B cell (primary cell): Measurements from ENCODE around the gene MAMLD1. TPM values are rescaled to one million over a fixed set of nuclear protein-coding genes. Genes with fewer than 3 reads are reported as not detected.

Experiments
- ATAC-seq: fragments of 200-7000 bp; cut with Tn5 transposase; one replicate; pipeline ENCODE4 v1.10.0; 2021; ENCODE audit warnings: low read depth, mild to moderate bottlenecking, moderate number of reproducible peaks, moderate library complexity
- CTCF ChIA-PET: fragments of 350-600 bp; sonication (Branson Sonifier 250); formaldehyde crosslinking; loops from one replicate; lab custom pipeline; 2021; ENCODE audit warnings: antibody characterized with exemption, inconsistent platforms; lab: Charles Lee
- POLR2A ChIA-PET: fragments of 350-600 bp; sonication (Branson Sonifier 250); formaldehyde crosslinking; loops from one replicate; lab custom pipeline; 2021; ENCODE audit warnings: antibody characterized with exemption; lab: Charles Lee
- DNase-seq: peaks from one replicate; pipeline ENCODE4 v3.0.0; 2013
- H2AFZ ChIP-seq: 2 replicates; pipeline ENCODE4 v1.6.1; 2012; ENCODE audit warnings: mild to moderate bottlenecking, low read depth, low read length; ENCODE audit not compliant: insufficient read depth, poor library complexity, severe bottlenecking
- H3K27ac ChIP-seq, 2 donors: 1 replicate in 1 of 2; 2 replicates in 1 of 2; pipeline ENCODE4 v1.5.1; 2012 to 2013; ENCODE audit warnings: low read length in 2 of 2, mild to moderate bottlenecking in 2 of 2, moderate library complexity in 1 of 2
- H3K27me3 ChIP-seq, 4 experiments: fragments of 200-600 bp in 1 of 4; sonication (generic) in 1 of 4; replicated peaks in 1 of 4; 1 replicate in 2 of 4; 2 replicates in 2 of 4; pipeline versions ENCODE4 v1.6.1 to v1.7.0; 2013 to 2016; ENCODE audit warnings: low read length in 3 of 4, mild to moderate bottlenecking in 2 of 4, mixed read lengths in 1 of 4, moderate library complexity in 1 of 4; ENCODE audit not compliant: insufficient read depth in 4 of 4, control insufficient read depth in 3 of 4; ENCODE audit errors: control extremely low read depth in 1 of 4
- H3K36me3 ChIP-seq, 2 experiments: replicated peaks in 1 of 2; 1 replicate in 1 of 2; 2 replicates in 1 of 2; pipeline versions ENCODE4 v1.6.1 to v1.7.1; 2013; ENCODE audit warnings: low read length in 1 of 2; ENCODE audit not compliant: insufficient read depth in 2 of 2, control insufficient read depth in 1 of 2; ENCODE audit errors: control extremely low read depth in 1 of 2, extremely low read depth in 1 of 2
- H3K4me1 ChIP-seq, 2 donors: fragments of 200-600 bp in 1 of 2; sonication (generic) in 1 of 2; 1 replicate in 1 of 2; 2 replicates in 1 of 2; pipeline versions ENCODE4 v1.5.1 to v1.6.1; 2013 to 2017; ENCODE audit warnings: low read length in 2 of 2; ENCODE audit not compliant: control insufficient read depth in 2 of 2, insufficient read depth in 2 of 2
- H3K4me2 ChIP-seq: replicated peaks from 2 replicates; pipeline ENCODE3; 2012; ENCODE audit warnings: mild to moderate bottlenecking, low read depth, low read length; ENCODE audit not compliant: poor library complexity, severe bottlenecking
- H3K4me3 ChIP-seq, 5 experiments: fragments of 200-600 bp in 1 of 5; sonication (generic) in 1 of 5; 1 replicate in 3 of 5; 2 replicates in 2 of 5; pipeline versions ENCODE4 v1.5.1 to v1.7.0; 2011 to 2016; ENCODE audit warnings: low read length in 4 of 5, mild to moderate bottlenecking in 4 of 5, low read depth in 2 of 5, control low read depth in 1 of 5, moderate library complexity in 1 of 5; ENCODE audit not compliant: insufficient read depth in 1 of 5; ENCODE audit errors: control extremely low read depth in 1 of 5, extremely low read depth in 1 of 5
- H3K79me2 ChIP-seq: fragments of 200-600 bp; sonication (generic); one replicate; pipeline ENCODE4 v1.6.0; 2016; ENCODE audit warnings: low read length; ENCODE audit not compliant: control insufficient read depth, insufficient read depth
- H3K9ac ChIP-seq: fragments of 200-600 bp; sonication (generic); 2 replicates; pipeline ENCODE4 v1.6.1; 2017; ENCODE audit warnings: mild to moderate bottlenecking, low read length, moderate library complexity
- H3K9me3 ChIP-seq, 3 donors: one replicate each; pipeline versions ENCODE4 v1.6.1 to v1.7.1; 2013; ENCODE audit warnings: low read length in 2 of 3; ENCODE audit not compliant: control insufficient read depth in 2 of 3, insufficient read depth in 1 of 3; ENCODE audit errors: control extremely low read depth in 1 of 3
- H4K20me1 ChIP-seq: 2 replicates; pipeline ENCODE4 v1.6.0; 2012; ENCODE audit warnings: mild to moderate bottlenecking, low read length; ENCODE audit not compliant: insufficient read depth, control insufficient read depth, poor library complexity, severe bottlenecking
- H3K27ac Mint-ChIP-seq: one replicate; pipeline ENCODE4 v1.8.0; 2021; ENCODE audit warnings: mixed read lengths
- H3K27me3 Mint-ChIP-seq: one replicate; pipeline ENCODE4 v1.8.0; 2021; ENCODE audit warnings: mixed read lengths
- H3K4me1 Mint-ChIP-seq: one replicate; pipeline ENCODE4 v1.8.0; 2021; ENCODE audit warnings: mixed read lengths
- H3K4me3 Mint-ChIP-seq: one replicate; pipeline ENCODE4 v1.8.0; 2021; ENCODE audit warnings: mixed read lengths
- H3K9me3 Mint-ChIP-seq: one replicate; pipeline ENCODE4 v1.8.0; 2022; ENCODE audit warnings: mixed read lengths; ENCODE audit not compliant: insufficient read depth
- EZH2 ChIP-seq: IDR thresholded peaks from 2 replicates; pipeline ENCODE4 v1.6.1; 2012; ENCODE audit warnings: borderline replicate concordance, low read depth, mild to moderate bottlenecking, moderate library complexity, low read length; ENCODE audit not compliant: insufficient read depth, poor library complexity, severe bottlenecking
- WGBS: methylation state at CpG from one replicate; pipeline ENCODE4 v1.1.5; 2013; ENCODE audit warnings: missing lambda C conversion rate; ENCODE audit not compliant: insufficient coverage; 5-methylcytosine and 5-hydroxymethylcytosine counted together
- intact Hi-C: fragments of 100-400 bp; cut with micrococcal nuclease; formaldehyde crosslinking; loops from one replicate; pipeline ENCODE4 v1.10.0; 2022
- polyA plus RNA-seq: library from polyadenylated mRNA; depleted of rRNA; stranded (reverse); fragments of >200 nt; gene quantifications from 2 replicates; pipeline ENCODE4 v1.2.3, GENCODE V29; 2012
- total RNA-seq, 2 donors: library from RNA; stranded (reverse); fragments of 120-200 nt in 1 of 2; gene quantifications; 1 replicate in 1 of 2; 2 replicates in 1 of 2; pipeline versions ENCODE4 v1.2.3 to v1.2.4, GENCODE V29; 2013 to 2022
- TF ChIP-seq, protein P1 (sequence below): fragments of 200-600 bp; IDR thresholded peaks from one replicate; pipeline ENCODE4 v1.8.0; 2022; ENCODE audit warnings: antibody characterized with exemption, mild to moderate bottlenecking

Gene MAMLD1
- total and polyA plus RNA-seq, 2 donors (not counting 1 experiment from before 2014, with no cell fraction given), result 1.4 to 1.9 TPM

DNA sequence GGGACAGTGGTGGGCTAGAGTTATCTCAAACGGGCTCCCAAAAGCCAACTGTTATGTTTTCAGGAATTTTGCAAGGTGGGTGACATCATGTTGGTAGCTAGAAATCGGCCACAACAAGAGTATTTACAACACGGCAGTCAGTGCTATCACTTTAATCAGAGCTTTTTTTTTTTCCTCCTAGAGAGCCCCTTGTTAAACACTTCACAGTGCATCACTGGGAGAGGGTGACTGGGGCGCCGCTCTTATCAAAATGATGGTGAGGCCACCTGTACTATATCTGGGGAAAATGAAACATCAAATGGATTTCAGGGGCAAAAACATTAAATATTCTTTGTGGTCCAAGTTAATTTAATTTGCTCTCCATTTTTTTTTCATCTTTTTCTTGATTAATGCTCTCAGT is 44.9 kb downstream of the MAMLD1 start:
- H3K36me3 ChIP-seq, result no peaks in the 10 kb centered on the region
- no peaks in the 10 kb centered on the region for H4K20me1 ChIP-seq
- no peaks in the 10 kb centered on the region for H3K9me3 Mint-ChIP-seq
- H3K9me3 ChIP-seq, result no peaks in the 10 kb centered on the region
- 80% methylated on average over 1 of the region's 5 CpGs for WGBS
- POLR2A ChIA-PET, result no interaction called here
- H3K4me3 Mint-ChIP-seq, result no peak overlapping the region
- CTCF ChIA-PET, result no interaction called here
- no peak overlapping the region for H3K27ac ChIP-seq
- peaks cover under 1% of the 10 kb centered on the region for H3K27me3 Mint-ChIP-seq
- H3K4me3 ChIP-seq, result no peak overlapping the region
- no peak overlapping the region for H3K9ac ChIP-seq
- H3K27me3 ChIP-seq, result no peaks in the 10 kb centered on the region
- no peak overlapping the region for H3K27ac Mint-ChIP-seq
- no peak overlapping the region for H3K4me2 ChIP-seq
- ATAC-seq, result no peak
- intact Hi-C loops, result no loop called here
- H2AFZ ChIP-seq, result no peak overlapping the region
- no peaks in the 10 kb centered on the region for H3K4me1 Mint-ChIP-seq
- no peaks in the 10 kb centered on the region for H3K4me1 ChIP-seq
- TF ChIP-seq EZH2, result no peak
- TF ChIP-seq, protein P1, sequence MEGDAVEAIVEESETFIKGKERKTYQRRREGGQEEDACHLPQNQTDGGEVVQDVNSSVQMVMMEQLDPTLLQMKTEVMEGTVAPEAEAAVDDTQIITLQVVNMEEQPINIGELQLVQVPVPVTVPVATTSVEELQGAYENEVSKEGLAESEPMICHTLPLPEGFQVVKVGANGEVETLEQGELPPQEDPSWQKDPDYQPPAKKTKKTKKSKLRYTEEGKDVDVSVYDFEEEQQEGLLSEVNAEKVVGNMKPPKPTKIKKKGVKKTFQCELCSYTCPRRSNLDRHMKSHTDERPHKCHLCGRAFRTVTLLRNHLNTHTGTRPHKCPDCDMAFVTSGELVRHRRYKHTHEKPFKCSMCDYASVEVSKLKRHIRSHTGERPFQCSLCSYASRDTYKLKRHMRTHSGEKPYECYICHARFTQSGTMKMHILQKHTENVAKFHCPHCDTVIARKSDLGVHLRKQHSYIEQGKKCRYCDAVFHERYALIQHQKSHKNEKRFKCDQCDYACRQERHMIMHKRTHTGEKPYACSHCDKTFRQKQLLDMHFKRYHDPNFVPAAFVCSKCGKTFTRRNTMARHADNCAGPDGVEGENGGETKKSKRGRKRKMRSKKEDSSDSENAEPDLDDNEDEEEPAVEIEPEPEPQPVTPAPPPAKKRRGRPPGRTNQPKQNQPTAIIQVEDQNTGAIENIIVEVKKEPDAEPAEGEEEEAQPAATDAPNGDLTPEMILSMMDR, result no peak
- no peaks in the 10 kb centered on the region for H3K79me2 ChIP-seq
- DNase-seq, result no peak

DNA sequence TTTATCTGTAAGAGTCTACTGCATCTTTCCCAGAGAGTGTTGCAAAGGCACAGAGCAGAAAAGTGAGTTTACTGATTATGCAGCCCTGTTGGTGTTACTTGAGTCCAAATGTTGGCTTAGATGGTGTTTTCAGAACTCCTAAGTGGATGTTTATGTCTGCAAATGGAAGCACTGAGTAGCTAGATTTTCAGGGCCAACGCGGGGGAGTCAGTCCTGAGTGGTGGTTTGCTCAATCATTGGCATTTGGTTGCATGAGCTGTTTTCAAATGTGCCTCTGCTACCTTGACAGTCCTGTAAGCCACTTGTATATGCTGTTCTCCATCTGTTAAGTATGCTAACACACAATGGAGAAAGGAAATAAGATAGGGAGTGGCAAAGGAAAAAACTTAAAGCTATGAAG is 45.4 kb downstream of the MAMLD1 start:
- no peaks in the 10 kb centered on the region for H3K9me3 ChIP-seq
- TF ChIP-seq, protein P1, result no peak
- TF ChIP-seq EZH2, result no peak
- H3K9ac ChIP-seq, result no peak overlapping the region
- H3K4me1 Mint-ChIP-seq, result no peaks in the 10 kb centered on the region
- no peak overlapping the region for H3K27ac Mint-ChIP-seq
- H3K9me3 Mint-ChIP-seq, result no peaks in the 10 kb centered on the region
- WGBS, result no CpG with 5 or more reads among the region's 2 CpGs
- intact Hi-C loops, result no loop called here
- no peak overlapping the region for H3K27ac ChIP-seq
- no peak overlapping the region for H2AFZ ChIP-seq
- H3K36me3 ChIP-seq, result no peaks in the 10 kb centered on the region
- no peak overlapping the region for H3K4me2 ChIP-seq
- CTCF ChIA-PET, result no interaction called here
- H3K4me1 ChIP-seq, result no peaks in the 10 kb centered on the region
- no peaks in the 10 kb centered on the region for H3K27me3 ChIP-seq
- no peak overlapping the region for H3K4me3 Mint-ChIP-seq
- DNase-seq (no peak), ATAC-seq (no peak)
- POLR2A ChIA-PET, result no interaction called here
- H3K4me3 ChIP-seq, result no peak overlapping the region
- H3K79me2 ChIP-seq, result no peaks in the 10 kb centered on the region
- no peaks in the 10 kb centered on the region for H4K20me1 ChIP-seq
- H3K27me3 Mint-ChIP-seq, result peaks cover 4% of the 10 kb centered on the region
